ENCODE results near the gene TVP23A. TPM values are rescaled to one million over a fixed set of nuclear protein-coding genes. Genes with fewer than 3 reads are reported as not detected.

TVP23A gene
- total and polyA plus RNA-seq, 10 of the 15 experiments (the other 5 are each of a cell fraction or from before 2014, with no cell fraction given): 1.1 to 6.4 (median 2.2) TPM

DNA sequence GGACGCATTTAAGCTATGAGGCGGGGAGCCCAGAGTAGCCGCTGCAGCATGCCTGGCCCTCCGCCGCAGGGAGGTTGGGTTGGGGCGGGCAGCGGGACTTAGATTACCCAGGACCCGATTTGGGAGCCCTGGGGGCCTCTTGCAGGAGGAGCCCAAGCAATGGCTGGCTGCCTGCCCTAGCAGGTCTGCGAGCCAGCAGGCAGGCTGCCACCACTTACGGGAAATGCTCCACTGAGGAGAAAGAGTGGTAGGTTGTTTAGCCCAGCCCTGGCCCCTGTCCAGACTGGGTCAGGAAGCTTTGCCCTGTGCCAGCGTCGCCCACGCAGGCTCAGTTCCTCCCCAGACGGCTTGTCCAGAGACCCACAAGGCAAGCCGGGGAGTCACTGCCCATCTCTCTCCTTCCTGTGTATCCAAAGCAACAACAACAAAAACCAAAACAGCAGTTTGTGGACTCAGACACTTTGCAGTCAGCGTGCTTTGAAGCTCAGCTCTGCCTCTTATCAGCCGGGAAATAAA, 10.3 kb upstream of the TVP23A start:
- no peaks in the 10 kb centered on the region for H3K27me3 ChIP-seq (replicated peaks in 1 of 2; ENCODE audit: control insufficient read depth in 2 of 2, insufficient read depth in 2 of 2, low read length in 1 of 2)
- no peak overlapping the region for H3K4me3 ChIP-seq
- WGBS (ENCODE audit: insufficient coverage, insufficient replicate concordance, low lambda C conversion rate, missing lambda C conversion rate): 41% methylated on average over 17 of the region's 17 CpGs
- 0 out of 3 replicates have a peak, but pooled peaks have one; percentile 5 for ATAC-seq
- RAD21 ChIA-PET (ENCODE audit: unreplicated experiment): interaction anchor here (1.3 to 1.9 kb wide), 2 partner anchors 8 to 48 kb away, joined by 3 to 5 read pairs; partner anchors contain the start of gene CIITA
- no peak for DNase-seq (ENCODE audit: low read depth, low spot score)
- in situ Hi-C loops (cut with MboI) (no loop called here), intact Hi-C loops (cut with micrococcal nuclease; ENCODE audit: unreplicated experiment) (no loop called here)
- H2AFZ ChIP-seq (ENCODE audit: control insufficient read depth, low read depth, low read length): peak overlapping the region; percentile 48
- peaks cover 34% of the 10 kb centered on the region for H3K4me1 ChIP-seq (ENCODE audit: control insufficient read depth, insufficient read depth, low read length)
- no peaks in the 10 kb centered on the region for H3K79me2 ChIP-seq (ENCODE audit: control insufficient read depth, insufficient read depth, low read length)
- POLR2A ChIA-PET: interaction anchor here (0.6 to 1.6 kb wide), 3 partner anchors 9 to 35 kb away, joined by 3 to 6 read pairs (median 3); no protein-coding TSS in a partner anchor
- SMC1A ChIA-PET (ENCODE audit: uncharacterized antibody, unreplicated experiment): interaction anchor here (1.1 to 2.0 kb wide), 2 partner anchors 8 to 12 kb away, joined by 4 to 6 read pairs; no protein-coding TSS in a partner anchor
- CTCF ChIA-PET: no interaction called here
- peak overlapping the region; percentile 22; the same call in 1 of the 2 replicates for H3K4me2 ChIP-seq (ENCODE audit: control insufficient read depth, insufficient read depth)
- TF ChIP-seq EGR1 (IDR thresholded peaks at IDR 0.05; ENCODE audit: borderline replicate concordance in 1 of 2, low read depth in 2 of 2, low read length in 2 of 2) (peak in 1 of 2 experiments; percentile 59; a peak in 1 of 3 replicates), ZNF24 (IDR thresholded peaks at IDR 0.05) (no peak), CEBPB (IDR thresholded peaks at IDR 0.05; ENCODE audit: borderline replicate concordance in 1 of 2, low read depth in 2 of 2, low read length in 2 of 2) (no peak), YY1 (IDR thresholded peaks at IDR 0.05; ENCODE audit: low read depth, low read length) (no peak), IKZF1 (conservative IDR thresholded peaks at IDR 0.05) (0 out of 2 replicates have a peak, but pooled peaks have one; percentile 24), NR2C2 (IDR thresholded peaks at IDR 0.05; ENCODE audit: borderline replicate concordance, control insufficient read depth, insufficient read length, low read depth) (no peak), EED (IDR thresholded peaks at IDR 0.05; ENCODE audit: low read depth) (0 out of 2 replicates have a peak, but pooled peaks have one; percentile 18), DPF2 (IDR thresholded peaks at IDR 0.05) (0 out of 2 replicates have a peak, but pooled peaks have one; percentile 17), SMARCA5 (IDR thresholded peaks at IDR 0.05) (no peak)
- FAIRE-seq: peak; percentile 84
- no peaks in the 10 kb centered on the region for H4K20me1 ChIP-seq (ENCODE audit: control insufficient read depth, insufficient read depth)
- H3K27ac ChIP-seq (ENCODE audit: control insufficient read depth, insufficient read depth): no peak overlapping the region
- no TSS peak for BruUV-seq (replicated peaks)
- H3K9ac ChIP-seq (ENCODE audit: control insufficient read depth, insufficient read depth, low read length): peak overlapping the region; percentile 21; the same call in 1 of the 2 replicates
- H3K9me3 ChIP-seq (replicated peaks; ENCODE audit: control insufficient read depth, insufficient read depth, low read length): no peaks in the 10 kb centered on the region; the same call in 2 of the 3 replicates
- no peaks in the 10 kb centered on the region for H3K36me3 ChIP-seq (ENCODE audit: control insufficient read depth in 2 of 2, insufficient read depth in 2 of 2, low read length in 1 of 2)
